A549 (cell line): ENCODE data around the gene NEDD9.

Experiments
- CTCF ChIP-seq: fragments of >200 bp; sonication (Bioruptor Twin); formaldehyde crosslinking; IDR thresholded peaks from 3 replicates; pipeline ENCODE4 v1.5.1; 2016
- POLR2A ChIP-seq: IDR thresholded peaks from 2 replicates; pipeline ENCODE4 v1.6.1; 2012; ENCODE audit warnings: mild to moderate bottlenecking, low read length

- TF ChIP-seq CTCF (no peak), POLR2A (no peak)
Observed at GRCh38 chr6:11224252-11224965, 8.1 kb downstream of the NEDD9 start.
